Vagina (tissue), 2 donors: Measurements from ENCODE around the gene UQCR11. TPM values are rescaled to one million over a fixed set of nuclear protein-coding genes. Genes with fewer than 3 reads are reported as not detected.

ENCODE experiments used
- DNase-seq, 2 donors: peaks; one replicate each; pipeline ENCODE4 v3.0.0-alpha.2; 2017; ENCODE audit errors: extremely low spot score in 2 of 2
- H3K27ac ChIP-seq: fragments of 200-600 bp; sonication (generic); one replicate; pipeline ENCODE4 v1.5.1; 2019
- H3K27me3 ChIP-seq: fragments of 200-600 bp; sonication (generic); one replicate; pipeline ENCODE4 v1.5.1; 2019
- H3K36me3 ChIP-seq, 2 donors: fragments of 200-600 bp; sonication (generic); one replicate each; pipeline ENCODE4 v1.5.1; 2017 to 2019
- H3K4me1 ChIP-seq: fragments of 200-600 bp; sonication (generic); one replicate; pipeline ENCODE4 v1.5.1; 2019
- H3K4me3 ChIP-seq, 2 donors: fragments of 200-600 bp; sonication (generic); 1 replicate in 1 of 2; 2 replicates in 1 of 2; pipeline ENCODE4 v1.5.1; 2016 to 2019
- H3K9me3 ChIP-seq: fragments of 200-600 bp; sonication (generic); one replicate; pipeline ENCODE4 v1.5.1; 2019
- POLR2A ChIP-seq, 2 donors: fragments of 450-650 bp; IDR thresholded peaks; one replicate each; pipeline ENCODE4 v1.6.1; 2017; ENCODE audit warnings: antibody characterized with exemption in 2 of 2, mild to moderate bottlenecking in 2 of 2, moderate library complexity in 2 of 2
- POLR2AphosphoS5 ChIP-seq, 2 donors: sonication (generic); formaldehyde crosslinking; IDR thresholded peaks; one replicate each; pipeline ENCODE4 v1.9.0; 2017; ENCODE audit warnings: antibody characterized with exemption in 2 of 2, mild to moderate bottlenecking in 2 of 2, low read depth in 1 of 2; ENCODE audit not compliant: insufficient read depth in 1 of 2
- intact Hi-C: fragments of 100-400 bp; cut with DNase I; formaldehyde crosslinking; loops from one replicate; pipeline ENCODE4 v1.15.1; 2023
- total RNA-seq: library from RNA; depleted of rRNA; stranded (reverse); fragments of >200 nt; gene quantifications from one replicate; pipeline ENCODE4 v1.2.3, GENCODE V29; 2016
- TF ChIP-seq, protein P1 (sequence below), 3 experiments: fragments of 450-650 bp in 2 of 3; fragments of 200-600 bp in 1 of 3; sonication (generic) in 1 of 3; IDR thresholded peaks; one replicate each; pipeline ENCODE4 v1.5.1; 2017 to 2019; ENCODE audit warnings: antibody characterized with exemption in 3 of 3, mild to moderate bottlenecking in 2 of 3, moderate library complexity in 2 of 3

Gene UQCR11
- total RNA-seq, 1 donor from 2014 or later, result 79.8 TPM

DNA sequence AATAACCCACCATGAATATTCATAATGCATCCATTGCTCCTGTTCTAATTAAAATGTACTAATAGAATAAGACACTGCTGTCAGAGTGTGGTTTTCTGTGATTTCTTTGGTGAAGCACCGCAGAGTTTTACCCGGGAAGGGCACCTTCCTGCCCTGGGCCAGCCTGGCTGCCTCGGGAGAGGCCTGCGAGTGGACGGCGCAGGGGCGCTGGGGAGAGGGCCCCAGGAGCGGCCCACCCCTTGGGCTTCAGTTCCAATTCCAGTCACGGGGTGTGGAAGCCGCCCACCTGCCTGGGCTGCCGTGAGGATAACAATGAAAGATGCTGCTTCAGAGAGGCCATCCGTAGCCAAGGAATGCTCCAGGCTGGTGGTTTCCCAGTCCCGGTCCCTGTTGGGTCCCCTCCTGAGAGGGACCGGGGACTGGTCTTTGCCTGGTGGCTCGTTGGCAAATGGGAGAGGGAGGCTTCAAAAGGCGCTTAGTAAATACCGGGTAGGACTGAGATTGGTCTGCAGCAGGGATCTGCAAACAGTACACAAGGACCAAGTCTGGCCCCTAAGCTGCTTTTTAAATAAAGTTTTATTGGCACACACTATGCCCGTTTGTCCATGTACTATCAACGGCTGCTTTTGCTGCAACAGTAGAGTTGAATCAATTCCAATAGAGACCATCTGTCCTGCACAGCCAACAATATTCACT is 29.1 kb upstream of the UQCR11 start:
- intact Hi-C loops, result no loop called here

DNA sequence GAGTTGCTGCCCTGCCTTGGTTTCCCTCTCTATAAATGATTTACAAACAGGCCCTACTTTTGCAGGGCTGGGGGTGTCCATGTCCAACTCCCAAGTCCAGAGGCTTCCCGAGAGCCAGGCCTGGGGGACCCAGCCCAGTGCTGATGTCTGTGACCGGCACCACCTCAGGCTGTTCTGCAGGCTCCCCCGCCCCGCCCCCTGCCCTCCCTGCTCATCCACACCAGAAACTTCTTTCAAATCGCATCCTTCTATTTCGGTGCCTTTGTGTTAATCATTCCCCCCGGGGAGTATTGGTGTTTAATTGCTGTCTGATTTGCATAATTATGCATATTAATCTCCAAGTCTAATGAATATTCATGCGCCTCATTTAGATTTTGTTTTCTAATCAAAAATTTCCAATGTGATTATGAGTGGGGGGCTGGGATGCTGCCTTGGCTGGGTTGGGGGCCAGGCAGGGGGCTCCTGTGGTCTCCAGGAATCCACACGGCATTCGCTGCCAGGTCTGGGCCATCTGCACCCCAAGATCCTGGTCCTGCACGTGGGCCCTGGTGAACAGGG is 28.1 kb upstream of the UQCR11 start:
- TF ChIP-seq POLR2AphosphoS5 (IDR thresholded peaks at IDR 0.05; ENCODE audit: insufficient read depth in 1 of 2, low read depth in 1 of 2) (no peak), POLR2A (IDR thresholded peaks at IDR 0.05) (no peak)
- TF ChIP-seq, protein P1, sequence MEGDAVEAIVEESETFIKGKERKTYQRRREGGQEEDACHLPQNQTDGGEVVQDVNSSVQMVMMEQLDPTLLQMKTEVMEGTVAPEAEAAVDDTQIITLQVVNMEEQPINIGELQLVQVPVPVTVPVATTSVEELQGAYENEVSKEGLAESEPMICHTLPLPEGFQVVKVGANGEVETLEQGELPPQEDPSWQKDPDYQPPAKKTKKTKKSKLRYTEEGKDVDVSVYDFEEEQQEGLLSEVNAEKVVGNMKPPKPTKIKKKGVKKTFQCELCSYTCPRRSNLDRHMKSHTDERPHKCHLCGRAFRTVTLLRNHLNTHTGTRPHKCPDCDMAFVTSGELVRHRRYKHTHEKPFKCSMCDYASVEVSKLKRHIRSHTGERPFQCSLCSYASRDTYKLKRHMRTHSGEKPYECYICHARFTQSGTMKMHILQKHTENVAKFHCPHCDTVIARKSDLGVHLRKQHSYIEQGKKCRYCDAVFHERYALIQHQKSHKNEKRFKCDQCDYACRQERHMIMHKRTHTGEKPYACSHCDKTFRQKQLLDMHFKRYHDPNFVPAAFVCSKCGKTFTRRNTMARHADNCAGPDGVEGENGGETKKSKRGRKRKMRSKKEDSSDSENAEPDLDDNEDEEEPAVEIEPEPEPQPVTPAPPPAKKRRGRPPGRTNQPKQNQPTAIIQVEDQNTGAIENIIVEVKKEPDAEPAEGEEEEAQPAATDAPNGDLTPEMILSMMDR (IDR thresholded peaks at IDR 0.05), result no peak
- H3K4me1 ChIP-seq, result no peaks in the 10 kb centered on the region
- H3K36me3 ChIP-seq, result peaks cover 0 to 8% of the 10 kb centered on the region in 2 donors
- DNase-seq, result no peak
- no peaks in the 10 kb centered on the region for H3K9me3 ChIP-seq
- H3K27me3 ChIP-seq, result no peaks in the 10 kb centered on the region
- no peak overlapping the region for H3K27ac ChIP-seq
- no peak overlapping the region for H3K4me3 ChIP-seq
- intact Hi-C loops, result no loop called here

More for the DNA sequence above, 29.1 kb upstream of the UQCR11 start:
- TF ChIP-seq, protein P1 (IDR thresholded peaks at IDR 0.05), result no peak
- no peak for TF ChIP-seq POLR2AphosphoS5 (IDR thresholded peaks at IDR 0.05; ENCODE audit: insufficient read depth in 1 of 2, low read depth in 1 of 2)
- no peak for TF ChIP-seq POLR2A (IDR thresholded peaks at IDR 0.05)
- no peak for DNase-seq
- peaks cover 0 to 16% of the 10 kb centered on the region in 2 donors for H3K36me3 ChIP-seq
- H3K4me3 ChIP-seq, result no peak overlapping the region
- H3K9me3 ChIP-seq, result no peaks in the 10 kb centered on the region
- no peak overlapping the region for H3K27ac ChIP-seq
- no peaks in the 10 kb centered on the region for H3K27me3 ChIP-seq
- no peaks in the 10 kb centered on the region for H3K4me1 ChIP-seq

GRCh38 chr19:1632462-1633268 is 27.4 kb upstream of the UQCR11 start:
- intact Hi-C loops, result no loop called here

DNA sequence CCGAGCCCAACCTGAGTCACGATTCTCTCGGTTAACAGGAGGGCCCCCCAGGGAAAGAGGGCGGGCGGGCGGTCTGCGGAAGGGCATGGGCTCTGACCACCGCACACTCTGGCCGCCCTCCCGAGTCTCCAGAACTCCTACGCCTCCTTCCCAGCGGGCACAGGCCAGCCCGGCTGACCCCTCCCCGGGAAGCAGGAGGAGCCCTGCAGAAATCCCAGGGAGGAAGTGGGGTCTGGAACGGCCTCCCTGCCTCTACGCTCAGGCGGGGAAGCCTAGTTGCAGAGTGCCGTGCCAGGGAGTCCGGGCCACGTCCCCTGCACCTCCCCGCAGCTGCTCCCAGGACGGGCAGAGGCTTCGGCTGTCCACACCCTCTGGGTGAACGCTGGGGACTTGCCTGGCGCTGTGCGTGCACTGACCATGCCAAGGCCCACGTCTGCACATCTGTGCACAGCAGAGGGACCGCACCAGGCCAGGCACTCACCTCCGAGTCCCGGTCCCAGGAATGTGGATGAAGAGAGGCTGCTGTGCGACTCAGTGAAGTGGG is 26.4 kb upstream of the UQCR11 start:
- intact Hi-C loops, result no loop called here
- no peak overlapping the region for H3K27ac ChIP-seq
- TF ChIP-seq, protein P1 (IDR thresholded peaks at IDR 0.05), result no peak
- TF ChIP-seq POLR2A (IDR thresholded peaks at IDR 0.05) (no peak), POLR2AphosphoS5 (IDR thresholded peaks at IDR 0.05; ENCODE audit: insufficient read depth in 1 of 2, low read depth in 1 of 2) (no peak)
- peaks cover 0 to 8% of the 10 kb centered on the region in 2 donors for H3K36me3 ChIP-seq
- H3K4me1 ChIP-seq, result no peaks in the 10 kb centered on the region
- H3K4me3 ChIP-seq, result no peak overlapping the region
- DNase-seq, result no peak
- no peaks in the 10 kb centered on the region for H3K9me3 ChIP-seq
- H3K27me3 ChIP-seq, result no peaks in the 10 kb centered on the region

More at GRCh38 chr19:1632462-1633268, 27.4 kb upstream of the UQCR11 start:
- DNase-seq, result no peak
- TF ChIP-seq POLR2A (IDR thresholded peaks at IDR 0.05), result no peak
- TF ChIP-seq, protein P1 (IDR thresholded peaks at IDR 0.05), result no peak
- Histone ChIP-seq H3K27me3 (no peaks in the 10 kb centered on the region), H3K9me3 (no peaks in the 10 kb centered on the region), H3K4me3 (no peak overlapping the region), H3K4me1 (no peaks in the 10 kb centered on the region), H3K36me3 (peaks cover 0 to 8% of the 10 kb centered on the region in 2 donors), H3K27ac (no peak overlapping the region)
